ENCODE data around the gene SEPTIN11.

SEPTIN11 gene

GRCh38 chr4:76990288-76991080 lies 40.9 kb downstream of the SEPTIN11 start:
- peak; percentile 14; the same call in 2 of the 3 replicates for ATAC-seq

DNA sequence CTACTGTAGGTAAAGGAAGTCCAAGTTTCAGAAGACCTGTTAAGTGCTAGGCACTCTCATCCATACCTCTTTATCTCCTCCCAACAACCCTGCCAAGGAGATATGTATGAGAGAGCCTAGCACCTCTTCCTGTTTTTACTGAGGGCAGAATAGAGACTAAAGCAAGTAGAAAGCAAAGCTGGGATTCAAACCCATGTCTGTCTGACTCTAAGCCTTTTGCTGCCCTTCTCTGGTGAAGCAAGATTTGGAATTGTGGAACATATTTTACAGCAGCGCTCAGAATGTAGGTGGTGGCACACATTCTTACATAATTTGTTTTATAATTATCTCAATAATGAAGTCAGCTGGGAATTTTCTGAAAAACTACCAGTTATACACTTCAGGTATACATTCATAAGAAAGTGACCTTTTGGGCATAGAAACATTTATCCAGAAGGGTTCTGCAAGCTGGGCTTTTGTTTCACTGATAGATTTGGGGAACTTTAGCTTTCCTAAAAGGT lies 41.7 kb downstream of the SEPTIN11 start:
- no peak for ATAC-seq
- no peak for TF ChIP-seq CSDC2 (CRISPR knock-in tag; IDR thresholded peaks at IDR 0.05)
- TF ChIP-seq, protein P1, sequence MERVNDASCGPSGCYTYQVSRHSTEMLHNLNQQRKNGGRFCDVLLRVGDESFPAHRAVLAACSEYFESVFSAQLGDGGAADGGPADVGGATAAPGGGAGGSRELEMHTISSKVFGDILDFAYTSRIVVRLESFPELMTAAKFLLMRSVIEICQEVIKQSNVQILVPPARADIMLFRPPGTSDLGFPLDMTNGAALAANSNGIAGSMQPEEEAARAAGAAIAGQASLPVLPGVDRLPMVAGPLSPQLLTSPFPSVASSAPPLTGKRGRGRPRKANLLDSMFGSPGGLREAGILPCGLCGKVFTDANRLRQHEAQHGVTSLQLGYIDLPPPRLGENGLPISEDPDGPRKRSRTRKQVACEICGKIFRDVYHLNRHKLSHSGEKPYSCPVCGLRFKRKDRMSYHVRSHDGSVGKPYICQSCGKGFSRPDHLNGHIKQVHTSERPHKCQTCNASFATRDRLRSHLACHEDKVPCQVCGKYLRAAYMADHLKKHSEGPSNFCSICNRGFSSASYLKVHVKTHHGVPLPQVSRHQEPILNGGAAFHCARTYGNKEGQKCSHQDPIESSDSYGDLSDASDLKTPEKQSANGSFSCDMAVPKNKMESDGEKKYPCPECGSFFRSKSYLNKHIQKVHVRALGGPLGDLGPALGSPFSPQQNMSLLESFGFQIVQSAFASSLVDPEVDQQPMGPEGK (CRISPR knock-in tag; IDR thresholded peaks at IDR 0.05; ENCODE audit: borderline replicate concordance): no peak
- TF ChIP-seq, protein P2, sequence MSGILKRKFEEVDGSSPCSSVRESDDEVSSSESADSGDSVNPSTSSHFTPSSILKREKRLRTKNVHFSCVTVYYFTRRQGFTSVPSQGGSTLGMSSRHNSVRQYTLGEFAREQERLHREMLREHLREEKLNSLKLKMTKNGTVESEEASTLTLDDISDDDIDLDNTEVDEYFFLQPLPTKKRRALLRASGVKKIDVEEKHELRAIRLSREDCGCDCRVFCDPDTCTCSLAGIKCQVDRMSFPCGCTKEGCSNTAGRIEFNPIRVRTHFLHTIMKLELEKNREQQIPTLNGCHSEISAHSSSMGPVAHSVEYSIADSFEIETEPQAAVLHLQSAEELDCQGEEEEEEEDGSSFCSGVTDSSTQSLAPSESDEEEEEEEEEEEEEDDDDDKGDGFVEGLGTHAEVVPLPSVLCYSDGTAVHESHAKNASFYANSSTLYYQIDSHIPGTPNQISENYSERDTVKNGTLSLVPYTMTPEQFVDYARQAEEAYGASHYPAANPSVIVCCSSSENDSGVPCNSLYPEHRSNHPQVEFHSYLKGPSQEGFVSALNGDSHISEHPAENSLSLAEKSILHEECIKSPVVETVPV (CRISPR knock-in tag; IDR thresholded peaks at IDR 0.05): no peak
- TF ChIP-seq TCF4 (CRISPR knock-in tag; IDR thresholded peaks at IDR 0.05; ENCODE audit: borderline replicate concordance): no peak
- no peak for TF ChIP-seq ARNTL (CRISPR knock-in tag; IDR thresholded peaks at IDR 0.05; ENCODE audit: borderline replicate concordance, low read depth)
- TF ChIP-seq GLIS3 (CRISPR knock-in tag; IDR thresholded peaks at IDR 0.05): no peak
- no peak for TF ChIP-seq TOX (CRISPR knock-in tag; IDR thresholded peaks at IDR 0.05; ENCODE audit: borderline replicate concordance)
- TF ChIP-seq, protein P3, sequence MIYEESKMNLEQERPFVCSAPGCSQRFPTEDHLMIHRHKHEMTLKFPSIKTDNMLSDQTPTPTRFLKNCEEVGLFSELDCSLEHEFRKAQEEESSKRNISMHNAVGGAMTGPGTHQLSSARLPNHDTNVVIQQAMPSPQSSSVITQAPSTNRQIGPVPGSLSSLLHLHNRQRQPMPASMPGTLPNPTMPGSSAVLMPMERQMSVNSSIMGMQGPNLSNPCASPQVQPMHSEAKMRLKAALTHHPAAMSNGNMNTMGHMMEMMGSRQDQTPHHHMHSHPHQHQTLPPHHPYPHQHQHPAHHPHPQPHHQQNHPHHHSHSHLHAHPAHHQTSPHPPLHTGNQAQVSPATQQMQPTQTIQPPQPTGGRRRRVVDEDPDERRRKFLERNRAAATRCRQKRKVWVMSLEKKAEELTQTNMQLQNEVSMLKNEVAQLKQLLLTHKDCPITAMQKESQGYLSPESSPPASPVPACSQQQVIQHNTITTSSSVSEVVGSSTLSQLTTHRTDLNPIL (CRISPR knock-in tag; IDR thresholded peaks at IDR 0.05; ENCODE audit: low read depth): no peak
- no peak for TF ChIP-seq ZNF565 (CRISPR knock-in tag; conservative IDR thresholded peaks at IDR 0.05; ENCODE audit: low read depth)
- TF ChIP-seq BACH2 (CRISPR knock-in tag; IDR thresholded peaks at IDR 0.05; ENCODE audit: borderline replicate concordance): no peak
- no peak for TF ChIP-seq ESRRG (CRISPR knock-in tag; IDR thresholded peaks at IDR 0.05)
- no peak for TF ChIP-seq POU6F1 (CRISPR knock-in tag; IDR thresholded peaks at IDR 0.05; ENCODE audit: borderline replicate concordance, low read depth)
- no peak for TF ChIP-seq RARB (CRISPR knock-in tag; IDR thresholded peaks at IDR 0.05)
- TF ChIP-seq ZNF8 (CRISPR knock-in tag; IDR thresholded peaks at IDR 0.05): no peak
- TF ChIP-seq TSHZ2 (CRISPR knock-in tag; IDR thresholded peaks at IDR 0.05): no peak
- TF ChIP-seq ZFP30 (CRISPR knock-in tag; IDR thresholded peaks at IDR 0.05): no peak
- no peak for TF ChIP-seq ISL1 (CRISPR knock-in tag; IDR thresholded peaks at IDR 0.05)
- TF ChIP-seq ZFP3 (CRISPR knock-in tag; IDR thresholded peaks at IDR 0.05): no peak

More at GRCh38 chr4:76990288-76991080, 40.9 kb downstream of the SEPTIN11 start:
- no peak for TF ChIP-seq ZFP3 (CRISPR knock-in tag; IDR thresholded peaks at IDR 0.05)
- no peak for TF ChIP-seq ZFP30 (CRISPR knock-in tag; IDR thresholded peaks at IDR 0.05)
- TF ChIP-seq PPARA (CRISPR knock-in tag; IDR thresholded peaks at IDR 0.05; ENCODE audit: borderline replicate concordance): no peak
